Stomach (tissue), 4 donors: Measurements from ENCODE around the gene SLC32A1.

ENCODE experiments used
- EP300 ChIP-seq: sonication (generic); formaldehyde crosslinking; IDR thresholded peaks from one replicate; pipeline ENCODE4 v1.6.1; 2017; ENCODE audit warnings: antibody characterized with exemption
- POLR2A ChIP-seq, 4 donors: fragments of 450-650 bp; IDR thresholded peaks; one replicate each; pipeline ENCODE4 v1.6.1; 2016; ENCODE audit warnings: antibody characterized with exemption in 4 of 4, control low read depth in 2 of 4, mild to moderate bottlenecking in 1 of 4, moderate library complexity in 1 of 4
- POLR2AphosphoS5 ChIP-seq, 3 donors: sonication (generic); formaldehyde crosslinking; IDR thresholded peaks; one replicate each; pipeline ENCODE4 v1.6.1; 2016; ENCODE audit warnings: antibody characterized with exemption in 3 of 3
- TF ChIP-seq, protein P1 (sequence below), 7 experiments: fragments of 450-650 bp in 4 of 7; fragments of 200-600 bp in 3 of 7; sonication (generic) in 3 of 7; IDR thresholded peaks; one replicate each; pipeline ENCODE4 v1.5.1; 2016 to 2019; ENCODE audit warnings: antibody characterized with exemption in 7 of 7, control low read depth in 2 of 7, mild to moderate bottlenecking in 1 of 7

GRCh38 chr20:38727607-38728190, 3.4 kb downstream of the SLC32A1 start:
- TF ChIP-seq POLR2A (IDR thresholded peaks at IDR 0.05) (no peak), POLR2AphosphoS5 (IDR thresholded peaks at IDR 0.05) (no peak), EP300 (no peak)
- TF ChIP-seq, protein P1, sequence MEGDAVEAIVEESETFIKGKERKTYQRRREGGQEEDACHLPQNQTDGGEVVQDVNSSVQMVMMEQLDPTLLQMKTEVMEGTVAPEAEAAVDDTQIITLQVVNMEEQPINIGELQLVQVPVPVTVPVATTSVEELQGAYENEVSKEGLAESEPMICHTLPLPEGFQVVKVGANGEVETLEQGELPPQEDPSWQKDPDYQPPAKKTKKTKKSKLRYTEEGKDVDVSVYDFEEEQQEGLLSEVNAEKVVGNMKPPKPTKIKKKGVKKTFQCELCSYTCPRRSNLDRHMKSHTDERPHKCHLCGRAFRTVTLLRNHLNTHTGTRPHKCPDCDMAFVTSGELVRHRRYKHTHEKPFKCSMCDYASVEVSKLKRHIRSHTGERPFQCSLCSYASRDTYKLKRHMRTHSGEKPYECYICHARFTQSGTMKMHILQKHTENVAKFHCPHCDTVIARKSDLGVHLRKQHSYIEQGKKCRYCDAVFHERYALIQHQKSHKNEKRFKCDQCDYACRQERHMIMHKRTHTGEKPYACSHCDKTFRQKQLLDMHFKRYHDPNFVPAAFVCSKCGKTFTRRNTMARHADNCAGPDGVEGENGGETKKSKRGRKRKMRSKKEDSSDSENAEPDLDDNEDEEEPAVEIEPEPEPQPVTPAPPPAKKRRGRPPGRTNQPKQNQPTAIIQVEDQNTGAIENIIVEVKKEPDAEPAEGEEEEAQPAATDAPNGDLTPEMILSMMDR (IDR thresholded peaks at IDR 0.05), result no peak
